ENCODE measurements around the gene NUDT17.

GRCh38 chr1:145837656-145838055 lies 7.8 kb upstream of the NUDT17 start:
- TF ChIP-seq POLR2A (IDR thresholded peaks at IDR 0.05) (no peak), CTCF (IDR thresholded peaks at IDR 0.05) (no peak), EP300 (IDR thresholded peaks at IDR 0.05) (no peak), POLR2AphosphoS5 (IDR thresholded peaks at IDR 0.05) (no peak)

Measured in stomach (tissue), 4 donors.